ENCODE data around the gene MAT2A.
"Not testable (repeated sequence)": the region's sequence is repeated elsewhere in the genome, so short reads cannot be mapped to it uniquely, and the experiment has no call there.

Gene MAT2A

DNA sequence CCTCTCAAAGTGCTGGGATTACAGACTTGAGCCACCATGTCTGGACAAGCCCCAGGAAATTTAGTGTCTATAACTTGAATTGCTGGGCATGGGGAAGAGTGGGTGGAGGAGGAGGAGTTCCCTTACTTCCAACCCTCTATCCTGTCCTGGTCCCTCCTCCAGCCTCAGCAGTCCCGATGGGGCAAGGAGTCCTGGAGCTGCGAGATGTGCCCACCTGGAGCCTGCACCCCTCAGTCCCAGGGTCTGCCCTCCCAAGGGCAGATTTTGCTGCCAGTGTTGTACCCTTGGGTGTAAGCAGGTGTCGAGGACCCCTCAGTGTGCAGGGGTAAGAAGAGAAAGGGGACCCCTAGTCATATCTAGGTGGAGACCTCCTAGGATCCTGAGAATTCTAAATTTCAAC lies 41.2 kb downstream of the MAT2A start:
- DNase-seq = no peak

DNA sequence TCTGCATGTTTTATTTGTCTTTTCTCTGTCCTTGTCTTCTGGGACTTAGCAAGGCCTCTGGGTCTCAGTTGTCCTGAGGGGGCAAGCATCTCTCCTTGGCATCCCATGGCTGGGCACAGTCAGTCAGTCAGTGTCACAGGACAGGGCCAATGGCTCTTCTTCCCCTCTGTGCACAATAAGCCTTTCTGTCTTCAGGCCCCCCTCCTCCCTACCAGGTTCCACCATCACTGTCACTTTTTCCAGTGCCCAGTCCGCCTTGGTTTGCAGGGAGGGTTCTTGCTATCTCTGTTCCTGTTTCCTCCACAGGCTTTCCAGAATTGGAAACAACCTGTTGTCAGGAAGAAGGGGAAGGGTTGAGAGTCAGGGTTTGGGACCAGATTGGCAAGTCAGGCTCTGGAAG lies 43.5 kb downstream of the MAT2A start:
- no peak for DNase-seq

DNA sequence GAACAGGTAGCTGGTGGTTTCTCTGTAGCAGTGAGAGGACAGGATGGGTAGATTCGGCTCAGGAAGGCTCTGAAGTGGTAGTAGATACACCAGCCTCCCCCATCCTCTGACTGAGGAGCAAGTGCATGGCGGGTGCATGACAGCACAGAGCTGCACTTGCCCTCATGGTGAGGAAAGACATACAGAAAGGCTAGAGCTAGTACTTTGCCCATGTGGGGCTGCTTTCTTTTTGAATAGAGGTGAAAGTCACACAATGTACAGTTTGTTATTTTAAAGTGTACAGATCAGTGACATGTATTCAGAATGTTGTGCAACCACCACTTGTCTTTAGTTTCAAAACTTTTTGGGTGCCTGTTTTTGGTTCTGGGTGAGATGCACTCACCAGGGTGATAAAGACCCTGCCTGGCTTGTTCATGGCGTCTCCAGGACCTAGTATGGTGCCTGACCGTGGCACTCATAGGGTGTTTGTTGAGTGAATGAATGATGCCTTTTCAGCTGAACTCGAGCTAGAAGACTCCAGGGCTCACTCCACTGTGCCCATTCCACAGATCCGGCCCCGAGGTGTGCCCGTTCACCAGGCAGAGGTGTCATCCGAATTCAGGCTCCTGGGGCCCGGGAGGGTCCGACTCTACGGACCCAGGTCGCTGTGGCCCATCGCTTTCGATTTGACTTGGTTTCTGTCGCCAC lies 44.8 kb downstream of the MAT2A start:
- no peak for DNase-seq

DNA sequence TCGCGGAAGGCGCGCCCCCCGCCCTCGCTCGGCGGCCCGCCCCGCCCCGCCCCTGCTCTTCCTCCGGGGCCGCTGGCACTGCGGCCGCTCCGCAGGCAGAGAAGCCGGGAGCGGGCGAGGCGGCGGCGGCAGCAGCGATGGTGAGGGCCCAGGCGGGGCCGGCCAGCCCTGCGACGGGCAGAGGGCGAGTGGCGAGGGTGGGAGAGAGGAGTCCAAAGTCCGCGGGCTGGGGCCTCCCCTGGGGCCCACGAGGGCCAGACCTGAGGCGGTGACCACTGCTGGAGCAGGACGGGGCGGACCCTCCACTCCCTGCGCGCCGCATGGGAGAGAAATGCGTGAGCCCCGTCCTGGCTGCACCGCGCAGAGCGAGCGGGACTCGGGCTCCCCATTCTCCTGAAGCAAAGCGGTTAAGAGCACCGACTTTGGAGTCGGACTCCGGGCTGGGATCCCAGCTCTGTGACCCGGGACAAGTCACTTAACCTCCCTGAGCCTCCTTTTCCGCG lies 45.4 kb downstream of the MAT2A start, which contains the start of gene VAMP5:
TSS of gene VAMP5 (plus strand) at position 78 of the 503 bp plus-strand sequence. CDS start at position 138, 60 bp downstream.
- no peak for DNase-seq

DNA sequence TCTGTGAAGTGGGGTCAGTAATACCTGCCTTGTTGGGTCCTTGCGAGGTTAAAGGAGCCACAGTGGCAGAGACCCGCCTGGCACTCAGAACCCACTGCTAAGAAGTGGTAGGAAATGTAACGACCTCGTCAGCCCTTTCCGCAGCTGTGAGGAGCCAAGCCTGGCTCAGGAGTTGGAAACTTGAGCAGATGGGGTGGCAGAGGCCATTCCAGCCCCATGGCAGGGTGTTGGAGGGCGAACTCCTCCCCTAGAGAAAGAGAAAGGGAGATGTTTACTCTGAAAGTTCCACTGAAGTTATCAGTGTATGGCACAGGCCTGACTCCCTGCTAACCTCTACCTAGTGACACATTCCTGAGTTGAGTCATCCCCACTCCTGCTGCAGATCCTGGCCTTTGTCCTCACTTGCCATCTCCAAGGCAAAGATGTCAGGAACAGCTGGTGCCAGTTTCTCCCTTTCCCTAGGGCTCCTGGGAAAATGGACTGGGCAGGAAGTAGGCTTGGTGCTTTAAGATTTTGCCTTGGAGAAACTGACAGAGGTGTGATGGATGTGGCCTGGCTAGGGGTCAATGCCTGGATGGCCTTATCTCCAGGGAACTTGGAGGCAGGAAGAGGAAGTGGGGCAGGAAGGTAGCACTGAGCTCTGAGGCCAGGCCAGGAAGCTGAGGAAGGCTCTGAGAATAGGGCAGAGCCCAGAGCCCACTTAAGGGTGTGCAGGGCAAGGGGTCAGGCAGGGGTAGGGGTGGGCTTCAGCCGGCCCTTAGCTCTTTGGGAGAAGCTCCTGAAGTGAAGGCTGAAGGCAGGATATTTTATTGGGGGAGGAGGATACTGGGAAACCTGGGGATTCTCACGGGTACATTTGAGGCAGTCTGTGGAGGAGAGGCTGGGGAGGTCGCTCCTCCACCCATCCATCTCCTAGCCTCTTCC lies 46.2 kb downstream of the MAT2A start:
- no peak for DNase-seq

DNA sequence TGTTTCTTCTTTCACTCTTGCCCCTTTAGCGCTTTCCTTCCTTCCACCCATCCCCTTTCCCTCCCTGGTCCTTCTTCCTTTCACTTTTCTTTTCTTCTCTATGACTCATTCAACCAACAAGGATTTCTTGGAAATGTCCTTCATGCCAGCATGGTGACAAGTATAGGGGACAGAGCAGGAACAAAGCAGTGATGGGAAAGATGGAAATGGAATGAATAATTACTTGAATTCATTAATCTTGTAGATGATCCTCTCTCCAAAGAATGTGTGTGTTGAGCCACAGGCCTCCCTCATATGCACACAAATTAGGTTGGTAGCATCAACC lies 46.8 kb downstream of the MAT2A start:
- no peak for DNase-seq

DNA sequence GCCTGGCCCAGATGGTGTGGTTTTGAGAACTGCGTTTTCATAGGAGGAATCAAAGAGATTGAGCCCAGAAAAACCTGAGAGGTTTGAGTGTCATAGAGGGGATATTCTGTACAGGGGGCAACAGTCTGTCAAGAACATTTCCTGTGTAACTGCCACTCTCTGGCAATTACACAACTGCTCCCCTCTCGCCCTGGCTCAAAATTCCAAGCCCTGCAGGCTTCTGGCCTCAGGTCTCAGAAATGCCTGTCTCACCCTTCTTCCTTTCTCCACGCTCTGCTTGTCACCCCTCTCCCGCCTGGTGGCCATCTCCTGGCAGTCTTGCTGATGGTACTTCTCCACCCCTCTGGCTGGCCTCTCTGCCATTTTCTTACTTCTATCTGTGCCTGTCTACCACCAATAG lies 49.3 kb downstream of the MAT2A start:
- no peak for DNase-seq

DNA sequence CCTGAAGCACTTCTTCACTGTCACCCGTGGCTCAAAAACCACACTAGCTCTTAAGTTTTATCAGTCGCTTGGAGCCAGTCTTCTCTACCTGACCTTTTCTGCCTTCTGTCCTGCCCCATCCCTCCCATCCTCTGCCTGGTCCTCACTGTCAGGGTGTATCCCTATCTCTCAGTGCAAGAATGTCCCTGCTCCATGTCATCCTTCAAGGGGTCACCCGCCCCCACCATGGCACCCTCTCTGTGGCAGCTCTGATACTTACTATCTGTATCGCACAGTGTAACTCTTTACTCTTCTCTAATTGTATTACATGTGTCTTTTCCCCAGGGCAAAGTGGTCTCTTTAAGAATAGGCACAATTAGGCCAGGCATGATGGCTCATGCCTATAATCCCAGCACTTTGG lies 49.7 kb downstream of the MAT2A start:
- no peak for DNase-seq

DNA sequence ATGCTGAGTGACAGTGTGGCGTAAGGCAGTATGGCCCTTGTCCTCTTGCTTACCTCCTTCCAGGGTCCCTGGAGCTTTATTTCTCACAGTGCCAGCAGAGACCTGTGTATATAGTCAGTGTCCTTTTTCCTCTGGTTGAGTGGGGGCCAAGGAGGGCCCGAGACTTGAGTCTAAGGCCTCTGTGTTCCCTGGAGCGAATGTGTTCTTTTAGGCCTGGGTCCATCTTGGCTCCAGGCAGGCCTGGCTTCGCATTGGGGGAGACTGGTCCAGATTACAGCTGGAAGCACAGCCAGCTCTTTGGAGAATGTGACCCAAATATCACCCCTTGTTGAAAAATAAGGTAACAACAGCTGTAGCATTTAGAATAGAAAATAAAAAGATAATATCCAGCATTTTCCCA lies 50.2 kb downstream of the MAT2A start:
- DNase-seq = no peak

DNA sequence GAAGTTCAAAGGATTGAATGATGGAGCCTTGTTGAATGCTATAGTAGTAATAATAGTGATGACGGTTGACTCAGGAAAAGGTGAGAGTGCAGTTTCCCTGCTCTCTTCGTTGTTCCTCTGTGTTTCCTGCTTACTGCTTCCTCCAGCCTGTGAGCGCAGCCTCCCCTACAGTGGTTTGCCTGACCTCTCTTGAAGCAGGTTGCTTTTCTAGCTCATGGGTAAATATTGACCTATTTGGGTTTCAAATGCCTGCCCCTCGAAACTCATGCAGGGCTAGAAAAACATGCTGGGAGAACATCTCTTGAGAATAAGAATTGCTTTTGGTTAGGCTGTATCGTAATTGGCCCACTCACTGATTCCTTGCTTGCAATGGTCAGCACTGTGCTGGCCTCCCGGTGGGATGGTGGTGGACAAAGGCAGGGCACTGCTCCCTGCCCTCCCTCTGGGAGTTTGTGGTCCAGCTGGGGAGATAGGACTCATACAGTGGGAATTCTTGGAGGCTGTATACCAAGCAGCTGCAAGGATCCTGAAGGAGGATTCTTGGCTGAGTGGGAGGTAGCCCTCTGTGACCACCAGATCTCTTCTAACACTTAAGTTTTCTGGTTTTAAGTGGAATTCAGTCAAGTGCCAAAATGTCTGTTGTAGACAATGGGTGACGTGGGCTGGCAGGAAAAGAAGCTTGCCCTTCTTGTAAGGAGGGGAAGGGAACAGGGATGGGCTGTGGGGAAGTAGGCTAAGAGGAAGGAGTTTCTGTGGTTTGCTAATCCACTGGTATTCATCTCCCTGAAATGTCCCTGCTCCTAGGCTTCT lies 51.2 kb downstream of the MAT2A start:
- no peak for DNase-seq

DNA sequence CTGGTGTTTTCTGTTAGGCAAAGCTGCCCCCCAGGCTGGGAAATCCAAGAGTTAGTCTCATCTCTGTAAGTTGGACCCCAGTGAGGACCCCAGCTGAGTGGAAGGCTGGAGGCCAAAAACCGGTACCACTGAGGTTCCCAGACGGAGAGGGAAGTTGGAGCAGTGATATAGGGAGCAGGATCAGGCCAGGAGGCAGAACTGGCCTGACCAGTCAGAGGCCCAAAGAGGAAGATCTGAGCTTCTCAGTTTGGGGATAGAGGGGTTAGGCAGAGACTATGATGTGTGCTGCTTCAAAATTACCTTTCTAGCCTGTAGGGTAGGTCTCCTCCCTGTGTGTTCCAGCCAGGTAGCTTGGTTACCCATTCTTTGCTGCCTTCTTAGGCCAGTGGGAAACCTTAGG lies 52.0 kb downstream of the MAT2A start:
- DNase-seq = no peak

DNA sequence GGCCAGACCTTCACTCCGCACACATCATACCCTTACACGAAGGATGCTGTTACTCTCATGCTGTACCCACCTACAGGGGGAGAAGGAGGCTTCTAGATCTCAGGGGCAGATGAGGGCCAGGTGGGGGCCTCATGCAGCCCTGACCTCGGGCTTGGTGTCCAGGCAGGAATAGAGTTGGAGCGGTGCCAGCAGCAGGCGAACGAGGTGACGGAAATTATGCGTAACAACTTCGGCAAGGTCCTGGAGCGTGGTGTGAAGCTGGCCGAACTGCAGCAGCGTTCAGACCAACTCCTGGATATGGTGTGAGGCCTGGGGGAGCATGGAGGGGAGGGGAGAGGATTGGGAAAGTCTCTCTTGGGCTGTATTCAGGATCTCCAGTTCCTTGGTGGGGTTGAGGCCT lies 52.6 kb downstream of the MAT2A start:
- DNase-seq = no peak

DNA sequence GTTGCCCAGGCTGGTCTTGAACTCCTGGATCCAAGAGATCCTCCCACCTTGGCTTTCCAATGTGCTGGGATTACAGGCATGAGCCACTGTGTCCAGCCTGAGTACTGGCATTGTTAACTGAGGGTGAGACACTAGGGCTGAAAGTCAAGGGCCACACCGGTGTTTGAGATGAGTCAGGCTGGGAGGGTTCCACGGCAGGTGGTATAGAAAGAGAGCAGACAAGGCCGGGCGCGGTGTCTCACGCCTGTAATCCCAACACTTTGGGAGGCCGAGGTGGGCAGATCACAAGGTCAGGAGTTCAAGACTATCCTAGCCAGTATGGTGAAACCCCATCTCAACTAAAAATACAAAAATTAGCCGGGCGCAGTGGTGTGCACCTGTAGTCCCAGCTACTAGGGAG lies 53.3 kb downstream of the MAT2A start:
- not testable (repeated sequence) for DNase-seq

DNA sequence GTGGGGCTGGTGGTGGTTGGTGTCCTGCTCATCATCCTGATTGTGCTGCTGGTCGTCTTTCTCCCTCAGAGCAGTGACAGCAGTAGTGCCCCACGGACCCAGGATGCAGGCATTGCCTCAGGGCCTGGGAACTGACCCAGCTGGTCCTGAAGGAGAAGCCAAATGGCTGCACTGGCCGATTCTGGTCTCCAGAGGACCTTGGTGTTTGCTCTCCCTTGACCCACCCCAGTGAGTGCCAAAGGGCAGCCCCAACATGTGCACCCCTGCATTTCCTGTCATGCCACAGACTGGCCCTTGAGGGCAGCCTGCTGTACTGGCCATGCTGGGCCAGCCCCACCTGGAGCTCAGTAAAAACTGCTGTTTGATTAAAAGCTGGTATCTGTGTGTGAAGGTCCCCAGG lies 54.1 kb downstream of the MAT2A start:
- DNase-seq = no peak
